ENCODE measurements around the gene PTPRD. TPM values are rescaled to one million over a fixed set of nuclear protein-coding genes. Genes with fewer than 3 reads are reported as not detected.

PTPRD gene
- total RNA-seq, 2 experiments from 2014 or later, result 0.03 TPM; not detected in 1

DNA sequence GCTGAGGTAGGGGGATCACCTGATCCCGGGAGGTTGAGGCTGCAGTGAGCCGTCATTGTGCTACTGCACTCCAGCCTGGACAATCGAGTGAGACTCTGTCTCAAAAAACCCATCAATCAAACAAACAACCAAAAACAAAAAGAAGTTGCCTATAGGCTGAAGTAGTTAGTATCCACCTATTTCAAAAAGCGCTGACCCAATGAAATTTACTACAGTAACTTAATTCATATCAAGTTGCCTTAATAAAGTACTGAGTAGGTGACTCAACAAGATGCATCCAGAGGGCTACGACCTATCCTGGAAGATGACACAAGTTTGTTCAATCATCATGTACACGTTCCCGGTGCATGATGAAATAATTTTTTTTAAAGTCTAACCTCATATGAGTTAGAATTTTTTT lies 2164.6 kb downstream of the PTPRD start:
- CTCF ChIA-PET (ENCODE audit: unreplicated experiment), result no interaction called here
- POLR2A ChIA-PET, result no interaction called here
- no peaks in the 10 kb centered on the region for H3K9me3 ChIP-seq (ENCODE audit: low read length)
- no peaks in the 10 kb centered on the region for H4K20me1 ChIP-seq (ENCODE audit: insufficient read depth, low read length)
- no peak overlapping the region for H3K4me3 ChIP-seq (ENCODE audit: low read depth, low read length, poor library complexity, severe bottlenecking)
- H3K4me2 ChIP-seq (ENCODE audit: low read length), result no peak overlapping the region
- no peak for DNase-seq (ENCODE audit: low spot score)
- no peak overlapping the region for H3K27ac ChIP-seq (ENCODE audit: low read depth, low read length, poor library complexity, severe bottlenecking)
- no peaks in the 10 kb centered on the region for H3K4me1 ChIP-seq (ENCODE audit: insufficient read depth, low read length, poor library complexity, severe bottlenecking)
- BruUV-seq (replicated peaks), result no TSS peak
- TF ChIP-seq, protein P1, sequence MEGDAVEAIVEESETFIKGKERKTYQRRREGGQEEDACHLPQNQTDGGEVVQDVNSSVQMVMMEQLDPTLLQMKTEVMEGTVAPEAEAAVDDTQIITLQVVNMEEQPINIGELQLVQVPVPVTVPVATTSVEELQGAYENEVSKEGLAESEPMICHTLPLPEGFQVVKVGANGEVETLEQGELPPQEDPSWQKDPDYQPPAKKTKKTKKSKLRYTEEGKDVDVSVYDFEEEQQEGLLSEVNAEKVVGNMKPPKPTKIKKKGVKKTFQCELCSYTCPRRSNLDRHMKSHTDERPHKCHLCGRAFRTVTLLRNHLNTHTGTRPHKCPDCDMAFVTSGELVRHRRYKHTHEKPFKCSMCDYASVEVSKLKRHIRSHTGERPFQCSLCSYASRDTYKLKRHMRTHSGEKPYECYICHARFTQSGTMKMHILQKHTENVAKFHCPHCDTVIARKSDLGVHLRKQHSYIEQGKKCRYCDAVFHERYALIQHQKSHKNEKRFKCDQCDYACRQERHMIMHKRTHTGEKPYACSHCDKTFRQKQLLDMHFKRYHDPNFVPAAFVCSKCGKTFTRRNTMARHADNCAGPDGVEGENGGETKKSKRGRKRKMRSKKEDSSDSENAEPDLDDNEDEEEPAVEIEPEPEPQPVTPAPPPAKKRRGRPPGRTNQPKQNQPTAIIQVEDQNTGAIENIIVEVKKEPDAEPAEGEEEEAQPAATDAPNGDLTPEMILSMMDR (conservative IDR thresholded peaks at IDR 0.05; ENCODE audit: low read length), result no peak
- TF ChIP-seq EZH2phosphoT487 (IDR thresholded peaks at IDR 0.05; ENCODE audit: borderline replicate concordance, low read depth, low read length), result no peak
- H2AFZ ChIP-seq (ENCODE audit: low read length), result no peak overlapping the region
- no peaks in the 10 kb centered on the region for H3K9me2 ChIP-seq (ENCODE audit: insufficient read depth, low read length)
- no peaks in the 10 kb centered on the region for H3K36me3 ChIP-seq (ENCODE audit: insufficient read depth, low read length)
- H3K79me2 ChIP-seq (ENCODE audit: insufficient read depth, low read depth, low read length), result no peaks in the 10 kb centered on the region
- intact Hi-C loops (cut with micrococcal nuclease; ENCODE audit: unreplicated experiment), result no loop called here

DNA sequence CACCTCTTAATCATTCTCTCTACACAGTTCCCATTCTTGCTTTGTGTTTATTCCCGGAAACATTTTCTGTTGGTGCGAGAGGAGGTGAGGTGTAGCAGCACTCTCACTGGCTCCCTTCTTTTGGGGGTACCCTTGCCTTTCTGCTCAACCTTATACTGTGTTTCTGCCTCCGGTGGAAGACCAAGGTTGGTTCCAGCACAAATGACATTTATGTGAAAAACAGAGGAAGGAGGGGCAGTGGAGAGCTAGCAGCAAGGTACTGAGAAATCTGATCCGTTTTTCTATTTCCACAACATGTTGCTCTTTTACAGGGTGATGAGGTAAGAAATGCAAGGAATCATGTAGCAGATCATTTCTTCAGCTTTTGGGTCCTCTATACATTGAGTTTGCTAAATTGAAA lies 2165.2 kb downstream of the PTPRD start:
- H3K4me1 ChIP-seq (ENCODE audit: insufficient read depth, low read length, poor library complexity, severe bottlenecking), result no peaks in the 10 kb centered on the region
- H3K9me3 ChIP-seq (ENCODE audit: low read length), result no peaks in the 10 kb centered on the region
- H3K27ac ChIP-seq (ENCODE audit: low read depth, low read length, poor library complexity, severe bottlenecking), result no peak overlapping the region
- no peaks in the 10 kb centered on the region for H3K79me2 ChIP-seq (ENCODE audit: insufficient read depth, low read depth, low read length)
- H3K9me2 ChIP-seq (ENCODE audit: insufficient read depth, low read length), result no peaks in the 10 kb centered on the region
- no peak for DNase-seq (ENCODE audit: low spot score)
- H2AFZ ChIP-seq (ENCODE audit: low read length), result no peak overlapping the region
- no peak overlapping the region for H3K4me2 ChIP-seq (ENCODE audit: low read length)
- no peaks in the 10 kb centered on the region for H4K20me1 ChIP-seq (ENCODE audit: insufficient read depth, low read length)
- intact Hi-C loops (cut with micrococcal nuclease; ENCODE audit: unreplicated experiment), result no loop called here
- no TSS peak for BruUV-seq (replicated peaks)
- no peak for TF ChIP-seq EZH2phosphoT487 (IDR thresholded peaks at IDR 0.05; ENCODE audit: borderline replicate concordance, low read depth, low read length)
- TF ChIP-seq, protein P1 (conservative IDR thresholded peaks at IDR 0.05; ENCODE audit: low read length), result no peak
- POLR2A ChIA-PET, result no interaction called here
- CTCF ChIA-PET (ENCODE audit: unreplicated experiment), result no interaction called here
- H3K4me3 ChIP-seq (ENCODE audit: low read depth, low read length, poor library complexity, severe bottlenecking), result no peak overlapping the region
- no peaks in the 10 kb centered on the region for H3K36me3 ChIP-seq (ENCODE audit: insufficient read depth, low read length)

DNA sequence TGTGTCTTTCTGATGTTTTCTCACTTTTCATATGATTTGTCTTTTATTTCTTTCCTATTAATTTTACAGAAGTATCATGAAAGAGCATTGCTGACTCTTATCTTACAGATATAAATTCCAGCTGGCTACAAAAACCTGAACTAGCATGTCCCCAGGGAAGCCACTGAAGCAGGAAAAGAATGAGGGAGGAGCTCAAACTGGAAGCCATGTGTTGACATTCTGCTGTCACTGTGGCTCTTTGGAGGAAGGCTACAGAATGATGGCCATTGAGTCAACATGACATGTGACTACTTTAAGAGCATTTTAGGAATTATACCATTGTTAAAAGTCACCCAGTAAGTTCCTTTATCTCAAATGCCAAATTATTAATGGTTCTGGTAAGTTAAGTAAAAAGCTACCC lies 2174.9 kb downstream of the PTPRD start:
- Histone ChIP-seq H3K4me2 (ENCODE audit: low read length) (no peak overlapping the region), H3K79me2 (ENCODE audit: insufficient read depth, low read depth, low read length) (no peaks in the 10 kb centered on the region), H3K27ac (ENCODE audit: low read depth, low read length, poor library complexity, severe bottlenecking) (no peak overlapping the region), H3K4me1 (ENCODE audit: insufficient read depth, low read length, poor library complexity, severe bottlenecking) (no peaks in the 10 kb centered on the region), H3K9me2 (ENCODE audit: insufficient read depth, low read length) (no peaks in the 10 kb centered on the region), H3K36me3 (ENCODE audit: insufficient read depth, low read length) (no peaks in the 10 kb centered on the region), H3K4me3 (ENCODE audit: low read depth, low read length, poor library complexity, severe bottlenecking) (no peak overlapping the region), H3K9me3 (ENCODE audit: low read length) (no peaks in the 10 kb centered on the region), H2AFZ (ENCODE audit: low read length) (no peak overlapping the region), H4K20me1 (ENCODE audit: insufficient read depth, low read length) (no peaks in the 10 kb centered on the region)
- CTCF ChIA-PET (ENCODE audit: unreplicated experiment), result no interaction called here
- DNase-seq (ENCODE audit: low spot score), result no peak
- no TSS peak for BruUV-seq (replicated peaks)
- POLR2A ChIA-PET, result no interaction called here
- intact Hi-C loops (cut with micrococcal nuclease; ENCODE audit: unreplicated experiment), result no loop called here
- TF ChIP-seq, protein P1 (conservative IDR thresholded peaks at IDR 0.05; ENCODE audit: low read length), result no peak
- no peak for TF ChIP-seq EZH2phosphoT487 (IDR thresholded peaks at IDR 0.05; ENCODE audit: borderline replicate concordance, low read depth, low read length)

Data from OCI-LY7 (cell line).